Keratinocyte (primary cell): ENCODE data around the gene EVC.

Experiments used
- EZH2 ChIP-seq: IDR thresholded peaks from one replicate; pipeline ENCODE4 v1.6.1; 2012; ENCODE audit warnings: inconsistent platforms, mild to moderate bottlenecking, low read length, moderate library complexity
- TF ChIP-seq, protein P1 (sequence below), 3 experiments: IDR thresholded peaks in 1 of 3; conservative IDR thresholded peaks in 1 of 3; optimal IDR thresholded peaks in 1 of 3; 2 replicates in 2 of 3; 3 replicates in 1 of 3; pipeline versions ENCODE3 to v1.5.1; 2011; ENCODE audit warnings: low read length in 3 of 3, mild to moderate bottlenecking in 3 of 3, moderate library complexity in 2 of 3, control low read depth in 1 of 3, inconsistent platforms in 1 of 3; ENCODE audit not compliant: insufficient read depth in 2 of 3; ENCODE audit errors: extremely low read depth in 1 of 3

DNA sequence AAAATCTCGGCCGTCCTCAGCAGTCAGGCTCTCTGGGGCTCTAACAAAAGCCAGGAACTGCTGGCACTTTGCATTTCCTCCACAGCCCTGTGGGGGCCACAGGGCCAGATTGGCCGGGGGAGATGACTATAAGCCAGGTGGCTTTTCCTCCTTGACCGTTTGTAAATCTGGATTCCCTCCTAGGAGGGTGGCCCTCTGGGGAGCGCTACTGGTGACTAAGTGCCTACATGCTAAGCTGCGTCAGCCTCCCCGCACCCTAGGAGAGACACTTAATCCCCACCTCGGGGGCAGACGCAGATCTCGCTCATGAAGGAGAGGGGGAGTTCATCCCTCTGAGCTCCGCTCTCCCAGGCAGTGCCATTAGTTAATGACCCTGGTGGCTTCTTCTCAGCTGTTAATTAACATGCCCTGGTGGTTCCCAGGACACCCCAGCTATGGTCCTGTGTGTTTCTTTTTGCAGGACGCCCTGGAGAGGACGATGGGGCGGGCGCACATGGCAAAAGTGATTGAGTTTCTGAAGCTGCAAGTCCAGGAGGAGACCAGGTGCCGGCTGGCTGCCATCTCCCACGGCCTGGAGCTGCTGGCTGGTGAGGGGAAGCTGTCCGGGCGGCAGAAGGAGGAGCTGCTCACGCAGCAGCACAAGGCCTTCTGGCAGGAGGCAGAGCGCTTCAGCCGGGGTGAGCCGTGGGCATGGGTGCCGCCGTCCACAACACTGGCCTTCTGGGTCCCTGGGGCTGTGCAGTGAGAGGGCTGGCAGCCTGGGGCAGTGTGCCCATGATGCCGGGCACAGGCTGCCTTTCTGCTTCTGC lies 41.6 kb downstream of the EVC start:
- TF ChIP-seq, protein P1, sequence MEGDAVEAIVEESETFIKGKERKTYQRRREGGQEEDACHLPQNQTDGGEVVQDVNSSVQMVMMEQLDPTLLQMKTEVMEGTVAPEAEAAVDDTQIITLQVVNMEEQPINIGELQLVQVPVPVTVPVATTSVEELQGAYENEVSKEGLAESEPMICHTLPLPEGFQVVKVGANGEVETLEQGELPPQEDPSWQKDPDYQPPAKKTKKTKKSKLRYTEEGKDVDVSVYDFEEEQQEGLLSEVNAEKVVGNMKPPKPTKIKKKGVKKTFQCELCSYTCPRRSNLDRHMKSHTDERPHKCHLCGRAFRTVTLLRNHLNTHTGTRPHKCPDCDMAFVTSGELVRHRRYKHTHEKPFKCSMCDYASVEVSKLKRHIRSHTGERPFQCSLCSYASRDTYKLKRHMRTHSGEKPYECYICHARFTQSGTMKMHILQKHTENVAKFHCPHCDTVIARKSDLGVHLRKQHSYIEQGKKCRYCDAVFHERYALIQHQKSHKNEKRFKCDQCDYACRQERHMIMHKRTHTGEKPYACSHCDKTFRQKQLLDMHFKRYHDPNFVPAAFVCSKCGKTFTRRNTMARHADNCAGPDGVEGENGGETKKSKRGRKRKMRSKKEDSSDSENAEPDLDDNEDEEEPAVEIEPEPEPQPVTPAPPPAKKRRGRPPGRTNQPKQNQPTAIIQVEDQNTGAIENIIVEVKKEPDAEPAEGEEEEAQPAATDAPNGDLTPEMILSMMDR (optimal IDR thresholded peaks at IDR 0.05 in 1 of 3, IDR thresholded peaks at IDR 0.05 in 1 of 3, conservative IDR thresholded peaks at IDR 0.05 in 1 of 3; ENCODE audit: extremely low read depth in 1 of 3, insufficient read depth in 2 of 3, low read length in 3 of 3) = no peak
- TF ChIP-seq EZH2 = no peak
